Measurements from ENCODE around the gene ANKK1.

The ANKK1 gene

DNA sequence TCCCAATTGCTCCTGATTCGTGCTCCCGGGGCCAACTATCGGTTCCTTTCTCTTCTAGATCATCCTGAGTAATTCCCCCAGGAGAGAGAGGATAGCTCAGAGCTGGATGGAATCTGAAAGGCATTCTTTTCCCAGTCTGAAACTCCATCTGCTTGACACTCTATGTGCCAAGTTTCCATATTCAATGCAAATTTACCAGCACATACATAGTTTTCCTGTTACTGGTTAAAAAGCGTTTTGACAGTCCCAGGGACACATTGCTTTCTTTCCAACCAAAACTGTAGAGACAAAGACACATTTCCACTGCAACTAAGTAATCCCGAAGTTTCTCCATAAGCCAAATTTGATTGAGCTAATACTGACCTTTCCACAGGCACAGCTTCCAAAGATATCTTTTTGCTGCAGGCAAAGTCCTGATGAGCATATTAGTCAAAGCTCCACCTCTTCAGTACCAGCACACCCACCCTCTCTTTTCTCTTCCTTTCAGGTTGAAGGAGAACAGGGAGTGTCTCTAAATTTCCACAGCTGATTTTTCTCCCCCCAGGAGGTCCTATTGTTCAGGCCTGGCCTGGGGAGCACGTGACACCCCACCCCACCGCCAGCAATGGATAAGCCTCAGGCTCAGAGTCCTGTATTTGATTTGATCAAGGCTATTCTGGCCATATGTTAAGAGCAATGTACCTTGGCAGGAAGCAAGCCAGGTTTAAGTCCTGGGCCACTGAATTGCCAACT, 9.7 kb upstream of the ANKK1 start:
- Histone ChIP-seq H3K27me3 (peaks cover 13% of the 10 kb centered on the region), H3K27ac (no peak overlapping the region), H3K4me3 (ENCODE audit: low read depth in 1 of 2, low read length in 1 of 2) (no peak overlapping the region), H3K36me3 (no peaks in the 10 kb centered on the region), H3K4me1 (ENCODE audit: control insufficient read depth in 1 of 2, insufficient read depth in 1 of 2, low read depth in 1 of 2, low read length in 1 of 2) (no peaks in the 10 kb centered on the region), H3K9me3 (no peaks in the 10 kb centered on the region)
- TF ChIP-seq, protein P1, sequence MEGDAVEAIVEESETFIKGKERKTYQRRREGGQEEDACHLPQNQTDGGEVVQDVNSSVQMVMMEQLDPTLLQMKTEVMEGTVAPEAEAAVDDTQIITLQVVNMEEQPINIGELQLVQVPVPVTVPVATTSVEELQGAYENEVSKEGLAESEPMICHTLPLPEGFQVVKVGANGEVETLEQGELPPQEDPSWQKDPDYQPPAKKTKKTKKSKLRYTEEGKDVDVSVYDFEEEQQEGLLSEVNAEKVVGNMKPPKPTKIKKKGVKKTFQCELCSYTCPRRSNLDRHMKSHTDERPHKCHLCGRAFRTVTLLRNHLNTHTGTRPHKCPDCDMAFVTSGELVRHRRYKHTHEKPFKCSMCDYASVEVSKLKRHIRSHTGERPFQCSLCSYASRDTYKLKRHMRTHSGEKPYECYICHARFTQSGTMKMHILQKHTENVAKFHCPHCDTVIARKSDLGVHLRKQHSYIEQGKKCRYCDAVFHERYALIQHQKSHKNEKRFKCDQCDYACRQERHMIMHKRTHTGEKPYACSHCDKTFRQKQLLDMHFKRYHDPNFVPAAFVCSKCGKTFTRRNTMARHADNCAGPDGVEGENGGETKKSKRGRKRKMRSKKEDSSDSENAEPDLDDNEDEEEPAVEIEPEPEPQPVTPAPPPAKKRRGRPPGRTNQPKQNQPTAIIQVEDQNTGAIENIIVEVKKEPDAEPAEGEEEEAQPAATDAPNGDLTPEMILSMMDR (IDR thresholded peaks at IDR 0.05), result no peak

DNA sequence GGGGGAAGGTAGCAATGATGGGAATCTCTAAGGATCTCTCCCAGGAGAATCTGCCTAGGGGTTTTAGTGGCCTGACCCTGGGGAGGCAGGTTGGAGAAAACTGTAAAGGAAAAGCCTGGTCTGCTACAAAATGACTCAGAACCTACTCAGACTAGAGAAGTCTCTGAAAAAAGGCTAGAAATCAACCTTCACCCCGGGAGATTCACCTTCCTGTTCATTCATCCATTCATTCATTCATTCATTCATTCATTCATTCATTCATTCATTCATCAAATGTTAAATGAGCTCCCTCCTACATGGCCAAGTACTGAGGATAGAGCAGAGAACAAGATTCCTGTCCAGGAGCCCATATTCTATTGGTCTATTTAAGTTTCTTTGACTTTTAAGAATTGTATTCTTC, 8.9 kb upstream of the ANKK1 start:
- H3K27ac ChIP-seq, result no peak overlapping the region
- H3K9me3 ChIP-seq, result no peaks in the 10 kb centered on the region
- no peaks in the 10 kb centered on the region for H3K36me3 ChIP-seq
- TF ChIP-seq, protein P1 (IDR thresholded peaks at IDR 0.05), result no peak
- H3K27me3 ChIP-seq, result peaks cover 13% of the 10 kb centered on the region
- H3K4me3 ChIP-seq (ENCODE audit: low read depth in 1 of 2, low read length in 1 of 2), result no peak overlapping the region
- H3K4me1 ChIP-seq (ENCODE audit: control insufficient read depth in 1 of 2, insufficient read depth in 1 of 2, low read depth in 1 of 2, low read length in 1 of 2), result no peaks in the 10 kb centered on the region

DNA sequence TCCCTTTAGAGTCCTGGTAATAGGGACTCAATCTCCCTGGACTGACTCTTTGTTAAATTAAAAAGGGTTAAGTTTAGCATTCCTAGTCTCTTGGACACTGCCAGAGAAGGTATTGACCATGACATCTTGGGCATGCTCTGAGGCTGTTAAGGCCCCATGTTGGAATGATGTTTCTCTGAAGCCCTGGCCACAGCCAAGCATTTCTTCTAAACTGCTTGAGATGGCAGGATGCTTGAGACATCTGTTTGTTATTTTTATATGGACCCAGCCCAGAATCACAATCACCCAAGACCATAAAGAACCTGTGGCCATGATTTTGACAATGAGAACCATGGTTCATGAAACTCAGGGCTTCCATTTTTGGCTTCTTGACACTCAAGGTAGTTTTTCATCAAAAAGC, 5.5 kb upstream of the ANKK1 start:
- H3K4me3 ChIP-seq (ENCODE audit: low read depth in 1 of 2, low read length in 1 of 2), result no peak overlapping the region
- no peak overlapping the region for H3K27ac ChIP-seq
- H3K9me3 ChIP-seq, result no peaks in the 10 kb centered on the region
- no peaks in the 10 kb centered on the region for H3K4me1 ChIP-seq (ENCODE audit: control insufficient read depth in 1 of 2, insufficient read depth in 1 of 2, low read depth in 1 of 2, low read length in 1 of 2)
- H3K36me3 ChIP-seq, result no peaks in the 10 kb centered on the region
- peaks cover 34% of the 10 kb centered on the region for H3K27me3 ChIP-seq
- TF ChIP-seq, protein P1 (IDR thresholded peaks at IDR 0.05), result no peak

DNA sequence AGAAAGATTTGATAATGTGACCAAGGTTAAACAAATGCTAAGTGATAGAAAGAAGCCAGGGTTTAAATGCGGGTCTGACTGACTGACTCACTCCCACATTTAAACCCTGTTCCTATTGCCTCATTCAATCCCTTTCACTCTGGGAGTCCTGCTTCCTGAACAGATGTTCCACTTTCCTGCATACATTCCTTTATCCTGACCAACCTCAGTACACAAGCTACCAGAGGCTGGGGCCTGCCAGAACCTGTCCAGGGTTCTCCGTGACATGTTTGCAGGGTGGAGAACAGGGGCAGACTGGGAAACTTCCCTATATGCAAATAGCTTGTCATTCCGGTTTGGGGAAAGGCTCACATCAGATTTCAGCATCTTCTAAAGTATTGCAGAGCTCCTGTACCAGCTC, 3.0 kb upstream of the ANKK1 start:
- peaks cover 52% of the 10 kb centered on the region for H3K27me3 ChIP-seq
- no peaks in the 10 kb centered on the region for H3K9me3 ChIP-seq
- no peak overlapping the region for H3K27ac ChIP-seq
- TF ChIP-seq, protein P1 (IDR thresholded peaks at IDR 0.05), result no peak
- no peaks in the 10 kb centered on the region for H3K4me1 ChIP-seq (ENCODE audit: control insufficient read depth in 1 of 2, insufficient read depth in 1 of 2, low read depth in 1 of 2, low read length in 1 of 2)
- H3K36me3 ChIP-seq, result no peaks in the 10 kb centered on the region
- no peak overlapping the region for H3K4me3 ChIP-seq (ENCODE audit: low read depth in 1 of 2, low read length in 1 of 2)

DNA sequence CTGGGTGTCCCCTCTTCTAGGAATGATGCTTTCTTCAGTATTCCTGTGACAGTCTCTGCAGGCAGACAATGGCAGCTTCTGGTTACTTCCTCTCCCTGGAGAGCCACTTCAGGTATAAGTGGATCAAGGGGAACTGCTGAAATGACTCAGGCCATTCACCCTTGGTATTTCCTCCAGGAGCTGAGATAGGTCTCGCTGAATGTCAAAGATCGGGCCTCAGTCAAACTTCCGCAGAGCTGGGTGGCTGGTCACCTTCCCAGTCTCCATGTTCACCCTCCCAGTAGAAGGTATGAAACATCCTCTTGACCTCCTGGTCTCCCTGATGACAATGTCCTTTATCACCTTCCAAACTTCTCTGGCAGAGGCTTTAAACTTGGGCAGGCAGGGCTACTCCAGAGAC, 1.8 kb upstream of the ANKK1 start:
- peaks cover 57% of the 10 kb centered on the region for H3K27me3 ChIP-seq
- H3K27ac ChIP-seq, result no peak overlapping the region
- no peak overlapping the region for H3K4me3 ChIP-seq (ENCODE audit: low read depth in 1 of 2, low read length in 1 of 2)
- no peaks in the 10 kb centered on the region for H3K9me3 ChIP-seq
- H3K4me1 ChIP-seq (ENCODE audit: control insufficient read depth in 1 of 2, insufficient read depth in 1 of 2, low read depth in 1 of 2, low read length in 1 of 2), result no peaks in the 10 kb centered on the region
- no peaks in the 10 kb centered on the region for H3K36me3 ChIP-seq
- TF ChIP-seq, protein P1 (IDR thresholded peaks at IDR 0.05), result no peak
